ENCODE measurements around the gene IL19. TPM values are rescaled to one million over a fixed set of nuclear protein-coding genes. Genes with fewer than 3 reads are reported as not detected.
"Not testable (repeated sequence)": the region's sequence is repeated elsewhere in the genome, so short reads cannot be mapped to it uniquely, and the experiment has no call there.

Gene IL19
- total RNA-seq, 1 donor from 2014 or later = not detected

DNA sequence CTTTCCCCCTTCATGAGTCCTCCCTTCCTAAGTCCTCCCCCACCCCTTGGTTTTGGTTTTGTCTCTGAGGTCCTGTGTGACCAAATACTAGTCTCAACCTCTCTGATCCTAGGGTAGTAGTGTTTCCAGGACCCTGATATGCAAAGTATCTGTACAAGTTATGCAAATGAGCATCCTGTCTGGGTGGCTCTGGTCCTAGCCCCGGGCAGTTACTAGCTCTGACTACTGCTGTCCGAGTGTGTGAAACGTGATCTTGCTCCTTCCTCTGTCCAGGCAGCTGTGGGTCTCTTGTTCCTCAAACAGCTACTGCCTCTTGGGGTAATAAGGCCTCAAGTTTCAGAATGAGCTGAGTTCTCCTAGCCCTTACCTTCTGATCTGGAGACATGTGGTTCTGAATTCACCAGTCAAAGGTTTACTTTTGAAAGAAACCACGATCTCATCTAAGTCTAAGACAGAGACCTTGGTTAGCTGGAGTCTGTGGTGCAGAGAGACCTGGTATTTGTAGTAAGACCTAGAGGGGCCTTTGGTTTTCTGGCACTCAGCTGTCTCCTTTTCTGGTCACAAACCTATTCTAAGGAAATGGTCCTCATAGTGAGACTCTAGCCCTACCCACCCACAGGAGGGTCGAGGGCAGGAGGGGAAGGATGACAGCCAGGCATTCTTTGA is 31.0 kb upstream of the IL19 start:
- peak; percentile 45 for DNase-seq (ENCODE audit: low spot score)

DNA sequence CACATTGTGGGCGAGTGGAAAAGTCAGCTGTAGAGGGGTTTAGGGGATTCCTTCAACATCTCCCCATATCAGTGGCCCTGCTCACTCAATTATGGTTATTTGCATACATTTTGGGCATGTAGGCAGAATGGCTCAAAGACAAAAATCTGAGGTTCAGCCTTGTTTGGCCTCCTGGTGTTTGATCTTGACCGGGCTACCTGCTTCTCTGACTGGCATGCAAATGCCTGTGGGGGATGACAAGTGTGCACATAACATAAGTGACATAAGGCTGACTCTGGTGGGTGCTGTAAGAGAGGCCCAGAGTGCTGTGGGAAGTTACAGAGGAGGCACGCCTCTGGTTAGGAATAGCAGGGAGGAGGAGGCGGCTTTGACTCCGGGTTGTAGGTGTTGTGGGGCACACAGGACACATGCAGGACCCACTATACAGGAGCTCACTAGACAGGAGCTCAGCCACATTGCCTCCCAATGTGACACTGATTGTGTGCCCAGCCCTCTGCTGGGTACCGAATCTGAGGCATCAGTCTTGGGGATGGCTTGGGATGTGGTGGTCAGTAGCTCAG is 29.4 kb upstream of the IL19 start:
- no peak for DNase-seq (ENCODE audit: low spot score)

- no peak for DNase-seq (ENCODE audit: low spot score)
Observed at GRCh38 chr1:206742719-206743383, 27.7 kb upstream of the IL19 start.

DNA sequence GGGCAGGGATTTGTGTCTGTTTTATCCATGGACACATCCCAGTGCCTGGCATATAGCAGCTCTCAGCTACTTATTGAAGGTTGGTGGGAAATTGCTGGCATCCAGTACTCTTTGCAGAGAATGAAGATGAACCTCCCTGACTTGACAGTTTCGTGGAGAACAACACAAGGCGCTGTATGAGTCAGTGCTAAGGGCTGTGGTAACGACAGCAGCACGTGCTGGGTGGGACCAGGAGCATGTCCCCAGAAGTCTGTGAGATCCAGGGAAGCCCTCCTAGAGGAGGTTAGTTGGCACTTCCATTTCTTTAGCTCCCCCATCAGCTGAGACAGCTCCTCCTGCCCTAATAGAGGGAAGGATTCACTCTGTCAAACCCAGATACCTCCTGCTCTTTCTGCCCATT is 25.9 kb upstream of the IL19 start:
- DNase-seq (ENCODE audit: low spot score) = no peak

- no peak for DNase-seq (ENCODE audit: low spot score)
Observed at GRCh38 chr1:206745301-206745700, 25.3 kb upstream of the IL19 start.

DNA sequence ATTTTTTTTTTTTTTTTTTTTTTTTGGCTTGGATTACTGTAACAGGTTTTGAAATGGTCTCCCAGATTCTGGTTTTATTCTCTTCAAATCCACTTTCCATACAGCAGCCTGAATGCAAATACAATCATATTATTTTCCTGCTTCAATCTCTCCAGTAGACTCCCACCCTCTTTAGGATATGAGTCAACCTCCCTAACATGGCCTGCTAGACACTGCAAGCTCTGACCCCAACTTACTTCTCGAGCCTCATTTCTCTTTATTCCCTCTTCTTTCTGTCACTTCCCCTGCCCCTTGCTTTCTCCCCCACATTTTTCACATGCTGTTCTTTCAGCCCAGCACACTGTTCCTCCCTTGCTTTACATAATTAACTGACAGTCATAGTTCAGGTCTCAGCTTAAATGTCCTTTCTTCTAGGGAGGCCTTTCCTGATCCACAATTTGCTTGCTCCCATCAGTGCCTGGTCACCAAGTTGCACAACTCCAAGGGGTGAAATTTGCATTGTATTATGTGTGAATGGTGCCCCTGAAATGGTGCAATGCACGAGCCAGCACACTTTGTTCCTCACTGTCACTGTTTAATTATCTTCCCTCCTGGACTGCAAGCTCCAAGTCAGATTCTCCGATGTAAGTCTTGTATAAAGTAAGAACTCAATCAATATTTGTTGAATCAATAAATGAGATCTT is 22.1 kb upstream of the IL19 start:
- no peak for DNase-seq (ENCODE audit: low spot score)

DNA sequence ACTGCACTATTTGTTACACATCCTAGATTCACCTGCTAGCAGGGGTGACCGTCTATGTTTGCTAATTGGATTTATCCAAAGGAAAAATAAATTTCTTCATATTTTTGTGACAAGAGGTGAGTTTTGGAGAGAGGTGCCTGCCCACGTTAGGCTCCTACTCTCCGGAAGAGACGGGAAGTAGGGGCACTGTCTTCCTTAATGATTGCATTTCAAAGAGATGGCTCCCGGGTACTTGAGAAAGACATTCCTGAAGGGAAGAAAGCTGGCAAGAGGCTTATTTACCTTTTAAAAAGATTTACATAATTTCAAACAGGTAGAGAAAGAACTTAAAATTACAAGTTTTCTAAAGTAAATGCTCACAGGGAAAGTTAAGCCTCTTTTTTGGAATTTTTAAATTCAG is 18.7 kb upstream of the IL19 start:
- DNase-seq (ENCODE audit: low spot score) = no peak

DNA sequence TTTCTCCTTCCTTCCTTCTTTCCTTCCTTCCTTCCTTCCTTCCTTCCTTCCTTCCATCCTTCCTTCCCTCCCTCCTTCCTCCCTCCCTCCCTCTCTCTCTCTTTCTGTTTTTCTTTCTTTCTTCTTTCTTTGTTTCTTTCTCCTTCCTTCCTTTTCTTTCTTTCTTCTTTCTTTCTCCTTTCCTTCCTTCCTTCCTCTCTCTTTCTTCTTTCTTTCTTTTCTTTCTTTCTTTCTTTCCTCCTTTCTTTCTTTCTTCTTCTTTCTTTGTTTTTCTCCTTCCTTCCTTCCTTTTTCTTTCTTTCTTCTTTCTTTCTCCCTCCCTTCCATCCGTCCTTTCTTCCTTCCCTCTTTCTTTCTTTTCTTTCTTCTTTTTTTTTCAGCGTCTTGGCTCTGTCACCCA is 18.1 kb upstream of the IL19 start:
- no peak for DNase-seq (ENCODE audit: low spot score)

GRCh38 chr1:206753141-206753540 is 17.4 kb upstream of the IL19 start:
- DNase-seq (ENCODE audit: low spot score) = no peak

- no peak for DNase-seq (ENCODE audit: low spot score)
Observed at GRCh38 chr1:206754011-206754410, 16.6 kb upstream of the IL19 start.

DNA sequence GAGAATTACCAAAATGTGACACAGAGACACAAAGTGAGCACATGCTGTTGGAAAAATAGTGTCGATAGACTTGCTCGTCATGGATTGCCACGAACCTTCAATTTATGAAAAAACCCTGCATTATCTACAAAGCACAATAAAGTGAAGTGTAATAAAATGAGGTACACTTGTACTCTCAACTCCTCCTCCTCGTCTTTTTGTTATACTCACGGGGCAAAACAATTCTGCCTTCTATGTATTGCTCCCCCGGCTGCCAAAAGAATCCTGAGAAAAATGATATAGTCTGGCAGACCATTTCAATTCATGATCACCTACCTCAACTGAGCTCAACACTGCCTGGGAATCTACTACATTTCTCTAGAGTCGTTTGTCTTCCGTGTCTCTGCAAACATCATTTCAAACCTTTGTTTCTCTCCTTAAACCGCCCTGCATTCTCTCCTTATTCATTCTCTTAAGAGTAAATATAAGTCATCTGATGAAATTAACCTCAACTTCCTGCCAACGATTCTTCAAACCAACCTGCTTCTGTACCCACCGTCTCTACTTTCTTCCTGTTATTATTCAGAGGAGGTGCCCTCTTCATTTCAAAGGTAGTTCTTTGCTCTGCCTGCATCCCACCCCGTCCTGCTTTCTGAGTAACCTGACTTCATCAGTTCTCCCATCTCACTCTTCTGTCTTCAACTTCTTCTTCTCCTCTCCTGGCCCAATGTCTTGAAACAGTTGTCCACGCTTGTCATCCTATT is 12.9 kb upstream of the IL19 start:
- DNase-seq (ENCODE audit: low spot score) = no peak

- no peak for DNase-seq (ENCODE audit: low spot score)
Observed at GRCh38 chr1:206760590-206760989, 10.0 kb upstream of the IL19 start.

DNA sequence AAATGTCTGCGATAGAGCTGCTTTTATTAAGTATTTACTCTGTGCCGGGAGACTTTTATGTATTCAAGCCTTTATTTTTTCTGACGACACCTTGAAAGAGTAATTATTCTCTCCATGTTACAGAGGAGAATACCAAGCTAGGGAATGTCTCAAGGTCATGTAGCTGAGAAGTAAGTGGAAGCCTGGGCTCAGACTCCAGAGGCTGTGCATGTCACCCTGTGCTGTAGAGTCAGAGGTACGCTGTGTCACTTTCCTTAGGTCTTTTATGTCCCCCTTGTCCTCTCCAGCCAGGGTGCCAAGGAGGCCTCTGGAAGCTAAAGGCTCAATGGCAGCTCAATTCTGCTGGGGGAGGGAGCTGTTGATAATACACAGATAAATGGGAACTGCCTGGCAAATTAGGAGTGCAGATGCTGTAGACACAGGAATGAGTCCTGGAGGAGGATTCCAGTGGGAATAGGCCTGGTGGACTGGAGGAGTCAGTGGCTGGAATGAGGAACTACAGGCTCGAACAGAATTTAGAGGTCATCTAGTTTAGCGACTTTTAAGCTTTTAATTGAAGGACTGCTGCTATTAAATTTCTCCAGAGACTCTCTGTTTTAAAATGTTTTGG is 9.3 kb upstream of the IL19 start:
- DNase-seq (ENCODE audit: low spot score) = no peak

- not testable (repeated sequence) for DNase-seq (ENCODE audit: low spot score)
Observed at GRCh38 chr1:206762741-206763364, 7.7 kb upstream of the IL19 start.

- not testable (repeated sequence) for DNase-seq (ENCODE audit: low spot score)
Observed at GRCh38 chr1:206765771-206766170, 4.8 kb upstream of the IL19 start.

- peak; percentile 55 for DNase-seq (ENCODE audit: low spot score)
Observed at GRCh38 chr1:206766251-206766856, 4.2 kb upstream of the IL19 start.

GRCh38 chr1:206768472-206769303 is 1.9 kb upstream of the IL19 start:
- no peak for DNase-seq (ENCODE audit: low spot score)

GRCh38 chr1:206769304-206769731 is 1.3 kb upstream of the IL19 start:
- DNase-seq (ENCODE audit: low spot score) = no peak

GRCh38 chr1:206771338-206771692 is 742 bp downstream of the IL19 start:
- DNase-seq (ENCODE audit: low spot score) = no peak

Measured in umbilical cord (tissue), 2 donors.